GM18498 (cell line): ENCODE results near the gene SREBF1.

Source experiments
- ATAC-seq: cut with Tn5 transposase; IDR thresholded peaks from one replicate; pipeline ENCODE4 v1.9.1; 2021; ENCODE audit warnings: mild to moderate bottlenecking, moderate library complexity; ENCODE audit not compliant: unreplicated experiment

The SREBF1 gene

DNA sequence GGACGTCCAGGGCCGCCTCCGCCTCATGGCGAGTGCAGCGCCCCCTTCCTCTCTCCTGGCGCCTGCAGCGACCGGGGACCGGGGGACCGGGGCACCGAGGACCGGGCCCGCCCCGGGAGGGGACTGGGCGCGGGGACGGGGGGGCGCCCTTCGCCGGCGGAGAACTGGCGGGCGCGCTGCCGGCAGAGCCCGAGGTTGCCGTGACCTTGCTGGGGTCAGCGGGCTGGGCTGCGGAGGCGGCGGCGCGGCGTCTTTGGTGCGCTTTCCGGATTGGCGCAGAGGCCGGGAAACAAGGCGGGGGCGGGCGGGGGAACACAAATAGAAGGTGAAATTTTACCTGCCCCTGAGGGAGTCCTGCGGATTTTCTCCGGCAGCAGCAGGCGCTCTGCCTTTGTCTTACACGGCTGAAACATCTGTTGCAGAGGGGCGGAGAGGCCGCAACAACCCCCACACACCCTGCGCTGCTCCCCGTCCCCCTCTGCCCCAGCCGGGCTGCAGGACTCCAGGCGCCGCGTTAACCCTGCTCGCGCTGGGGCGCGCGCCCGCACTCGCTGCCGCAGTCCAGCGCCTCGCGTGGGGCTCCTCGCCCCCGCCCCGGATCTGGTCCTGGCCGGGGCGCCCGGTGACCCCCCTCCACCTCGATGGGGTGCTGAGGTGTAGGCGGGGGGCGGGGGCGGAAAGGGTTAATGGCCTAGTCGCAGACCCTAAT is 53.5 kb downstream of the SREBF1 start:
- peak; percentile 38 for ATAC-seq

DNA sequence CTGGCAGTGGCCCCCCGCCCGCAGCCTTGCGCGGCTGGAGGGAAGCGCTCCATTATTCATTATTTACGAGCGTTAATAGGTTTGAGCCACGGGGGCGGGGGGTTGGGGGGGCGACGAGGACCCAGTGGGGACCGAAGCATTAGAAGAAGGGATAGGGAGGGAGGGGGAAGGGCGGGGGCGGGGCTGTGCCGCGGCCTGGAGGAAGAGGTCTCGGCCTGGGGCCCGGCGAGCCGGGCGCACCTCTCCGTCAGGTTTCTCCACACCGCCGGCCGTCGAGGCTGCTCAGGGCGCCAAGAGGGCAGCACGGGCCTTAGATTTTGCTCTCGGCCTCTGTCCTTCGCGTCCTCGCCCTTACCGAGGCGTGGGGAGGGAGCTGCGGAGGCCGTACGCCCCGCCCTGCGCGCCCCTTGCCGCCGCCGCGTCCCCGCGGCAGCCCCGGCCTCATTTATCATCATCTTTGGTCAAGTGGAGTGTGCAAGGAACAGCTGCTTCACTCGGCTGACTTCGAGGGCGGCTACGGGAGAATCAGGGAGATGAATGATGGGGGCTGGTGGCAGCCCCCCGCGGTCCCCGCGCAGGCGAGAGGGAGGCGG is 54.2 kb downstream of the SREBF1 start:
- peak; percentile 15 for ATAC-seq

DNA sequence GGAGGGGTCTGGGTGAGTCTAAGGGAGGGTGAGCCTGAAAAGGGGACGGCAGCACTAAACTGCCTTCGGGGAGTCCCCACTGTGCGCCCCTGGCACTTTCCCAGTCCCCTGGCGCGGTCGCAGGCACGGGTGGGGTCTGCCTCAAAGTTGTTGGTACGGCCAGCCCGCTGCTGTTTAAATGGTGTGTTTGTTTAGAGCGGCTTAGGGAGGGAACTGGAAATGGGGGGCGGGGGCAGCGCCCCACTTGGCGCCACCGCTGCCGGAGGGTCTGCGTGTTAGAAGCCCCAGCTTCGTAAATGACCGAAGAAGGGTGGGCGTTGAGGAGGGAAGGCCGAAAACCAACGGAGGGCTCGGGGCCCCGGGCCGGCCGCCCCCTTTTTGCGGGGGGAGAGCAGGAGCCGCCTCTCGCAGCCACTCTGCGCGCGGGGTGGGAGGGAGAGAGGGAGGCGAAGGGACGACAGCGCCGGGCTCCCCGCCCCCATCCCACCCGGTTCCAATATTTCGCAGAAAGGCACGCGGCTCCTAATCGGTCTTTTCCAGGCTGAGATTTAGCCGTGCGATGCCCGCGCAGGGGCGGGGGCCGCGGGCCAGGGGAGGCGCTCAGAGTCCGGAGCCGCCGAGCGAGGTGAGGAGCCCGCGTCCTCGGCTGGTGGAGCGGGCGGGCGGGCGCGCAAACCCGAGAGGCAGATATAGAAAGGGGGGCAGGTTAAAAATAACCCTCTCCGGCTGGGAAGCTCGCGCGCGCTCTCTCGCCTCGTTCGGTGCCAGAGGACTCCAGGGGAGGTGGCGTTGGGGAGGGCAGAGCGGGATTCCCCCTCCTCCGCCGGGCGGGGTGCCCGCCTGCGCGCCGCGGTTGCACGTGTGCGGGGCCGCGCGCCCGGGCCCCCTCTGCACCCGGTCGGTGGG is 54.9 kb downstream of the SREBF1 start:
- no peak for ATAC-seq

DNA sequence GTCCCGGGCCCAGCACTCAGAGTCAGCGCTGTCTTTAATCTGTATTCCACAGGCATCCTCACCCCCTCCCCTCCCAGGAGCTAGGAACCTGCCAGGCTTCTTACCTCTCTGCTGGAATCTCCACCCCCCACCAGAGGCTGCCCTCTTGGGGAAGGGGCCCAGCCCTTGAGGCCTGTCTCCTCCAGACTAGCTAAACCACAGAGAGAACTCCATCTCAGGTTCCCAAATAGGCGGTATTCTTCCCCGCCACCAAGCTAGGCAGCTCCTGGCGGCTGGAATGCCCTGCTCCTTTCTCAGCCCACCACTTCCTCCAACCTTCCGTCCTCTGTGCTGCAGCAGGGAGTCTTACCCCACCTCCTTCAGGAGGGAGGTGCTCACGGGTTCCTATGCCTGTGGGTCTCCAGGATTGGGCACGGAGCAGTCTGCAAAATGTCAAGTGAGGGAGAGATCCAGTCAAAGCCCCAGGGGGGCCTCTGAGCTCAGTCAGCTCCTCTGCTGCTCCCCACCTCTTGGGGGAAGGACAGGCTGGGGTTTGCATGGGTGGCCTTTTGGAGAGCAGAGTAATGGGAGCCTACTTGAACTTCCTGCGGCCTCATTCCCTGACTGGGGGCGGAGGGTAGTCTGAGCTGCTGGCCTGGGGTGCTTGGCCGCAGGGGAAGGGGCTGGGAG is 55.7 kb downstream of the SREBF1 start:
- ATAC-seq: no peak

DNA sequence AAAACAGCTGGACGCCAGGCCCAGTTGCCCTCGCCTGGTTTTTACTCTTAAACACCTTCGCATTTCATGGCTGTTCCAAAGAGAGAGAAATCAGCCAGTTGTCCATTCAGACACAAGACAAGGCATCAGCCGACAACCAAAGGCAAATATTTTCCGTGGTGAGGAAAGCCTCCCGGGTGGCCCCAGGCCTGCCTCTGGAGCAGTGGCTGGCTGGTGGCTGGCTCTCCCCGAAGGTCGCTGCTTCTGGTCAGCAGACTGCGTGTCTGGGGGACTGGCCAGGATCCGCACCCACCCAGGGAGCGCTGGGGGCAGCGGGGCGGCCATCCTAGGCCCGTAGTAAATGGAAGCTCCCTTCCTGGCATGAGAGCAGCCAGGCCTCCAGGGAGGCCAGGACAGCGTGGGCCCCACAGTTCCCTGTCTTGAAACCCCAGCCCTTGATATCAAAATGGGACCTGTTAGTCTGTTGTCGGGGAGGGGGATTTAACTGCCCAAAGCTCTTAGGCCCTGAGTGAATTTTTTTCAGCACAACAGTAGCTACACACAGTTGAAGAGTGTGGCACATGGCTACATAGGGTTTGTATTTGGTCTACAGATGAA is 57.7 kb downstream of the SREBF1 start:
- no peak for ATAC-seq

DNA sequence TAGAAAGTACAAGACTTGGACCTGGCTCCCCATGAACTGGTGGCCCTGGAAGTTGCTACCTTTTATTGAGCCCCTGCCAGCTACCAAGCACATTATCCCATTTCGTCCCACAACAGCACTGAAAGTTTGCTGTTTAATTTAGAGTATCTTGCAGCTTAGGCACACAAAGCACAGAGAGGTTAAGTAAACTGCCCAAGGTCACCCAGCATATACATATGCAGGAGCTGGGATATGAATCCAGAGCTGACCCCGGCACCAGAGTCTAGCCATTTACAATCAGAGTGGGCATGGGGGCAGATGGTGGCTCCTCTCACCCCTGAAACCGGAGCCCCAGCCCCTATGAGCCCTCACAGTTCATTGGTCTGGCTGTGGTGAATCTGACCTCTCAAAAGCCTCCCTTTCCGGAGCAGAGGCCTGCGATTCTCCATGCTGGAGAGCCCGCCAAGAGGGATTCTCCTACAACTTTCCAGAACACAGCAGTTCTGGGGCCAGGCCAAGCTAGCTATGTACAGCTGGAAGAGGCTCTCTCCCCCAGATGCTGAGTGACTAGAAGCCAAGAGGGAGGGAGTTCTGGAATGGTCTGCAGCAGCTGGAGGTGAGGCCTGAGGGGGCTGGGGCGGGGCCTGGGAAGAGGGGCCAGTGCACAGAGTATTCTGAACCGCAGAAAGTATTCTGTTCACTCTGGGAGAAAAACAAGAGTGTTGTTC is 58.3 kb downstream of the SREBF1 start:
- no peak for ATAC-seq

DNA sequence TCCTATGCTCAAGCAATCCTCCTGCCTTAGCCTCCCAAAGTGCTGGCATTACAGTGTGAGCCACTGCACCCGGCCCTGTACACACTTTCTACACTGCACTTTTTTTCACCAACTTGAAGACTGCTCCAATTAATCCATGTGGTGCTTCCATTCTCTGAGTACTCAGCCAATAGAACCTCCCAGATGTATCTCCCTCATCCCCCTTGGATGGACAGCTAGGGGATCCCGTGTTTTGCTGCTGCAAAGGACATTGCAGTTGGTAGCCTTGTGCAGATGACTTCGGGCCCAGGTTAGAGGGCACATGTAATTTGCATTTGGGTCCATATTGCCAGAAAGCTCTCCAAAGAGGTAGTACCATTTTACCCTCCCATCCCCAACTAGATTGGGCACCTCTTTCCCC is 59.9 kb downstream of the SREBF1 start:
- ATAC-seq: no peak

DNA sequence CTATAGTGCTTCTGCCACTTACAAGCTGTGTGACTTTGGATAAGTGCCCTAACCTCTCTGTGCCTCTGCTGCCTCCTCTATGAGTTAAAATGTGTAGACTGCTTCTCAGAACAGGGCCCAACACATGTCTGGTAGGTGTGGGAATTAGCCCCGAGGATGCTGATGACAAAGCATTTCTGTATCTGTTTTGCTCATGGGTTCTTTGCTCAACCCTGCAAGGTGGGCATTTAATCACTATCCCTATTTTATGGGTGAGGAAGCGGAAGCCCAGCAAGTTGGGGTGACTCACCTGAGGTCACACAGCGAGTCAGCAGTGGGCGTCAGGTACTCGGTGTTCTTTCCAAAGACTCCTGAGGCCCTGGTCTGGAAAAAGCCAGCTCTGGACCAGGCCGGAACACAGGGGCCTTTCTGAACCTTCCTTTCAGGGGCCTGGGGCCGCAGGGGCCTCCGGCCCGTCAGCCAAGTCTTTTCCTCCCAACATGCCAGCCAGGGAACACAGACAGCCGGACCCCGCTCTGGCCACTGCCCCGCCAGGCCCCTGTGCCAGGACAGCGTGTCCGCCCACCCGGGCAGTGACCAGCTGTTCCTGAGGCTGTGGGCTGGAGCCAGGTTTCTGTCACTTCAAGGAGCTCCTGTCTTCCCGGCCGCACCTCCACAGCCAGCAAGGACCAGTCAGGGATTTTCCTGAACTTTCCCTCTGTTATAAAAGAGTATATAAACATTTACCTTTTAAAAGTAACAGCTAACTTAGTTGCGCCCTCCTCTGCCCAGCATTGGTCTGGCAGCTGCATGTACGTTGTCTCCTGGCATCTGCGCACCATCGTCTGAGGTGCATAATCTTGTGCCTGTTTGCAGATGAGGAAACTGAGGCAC is 62.5 kb downstream of the SREBF1 start:
- no peak for ATAC-seq

DNA sequence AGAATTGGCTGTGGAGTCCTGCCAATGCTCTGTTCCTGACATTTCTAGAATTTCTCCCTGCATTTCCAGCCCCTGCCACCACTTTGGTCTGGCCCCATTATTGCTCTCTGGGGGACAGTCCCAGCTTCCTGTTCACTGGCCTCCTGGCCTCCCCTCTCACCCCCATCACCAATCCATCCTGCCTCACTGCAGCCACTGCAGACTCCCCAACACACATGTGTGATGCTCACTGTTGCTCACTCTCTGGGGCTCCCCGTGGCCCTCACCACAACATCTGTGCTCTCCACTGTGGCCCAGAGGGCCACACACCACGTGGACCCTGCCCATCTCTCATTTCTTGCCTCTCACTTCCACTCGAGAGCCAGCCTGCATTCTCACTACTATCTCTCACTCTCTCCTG is 64.6 kb downstream of the SREBF1 start:
- ATAC-seq: no peak

DNA sequence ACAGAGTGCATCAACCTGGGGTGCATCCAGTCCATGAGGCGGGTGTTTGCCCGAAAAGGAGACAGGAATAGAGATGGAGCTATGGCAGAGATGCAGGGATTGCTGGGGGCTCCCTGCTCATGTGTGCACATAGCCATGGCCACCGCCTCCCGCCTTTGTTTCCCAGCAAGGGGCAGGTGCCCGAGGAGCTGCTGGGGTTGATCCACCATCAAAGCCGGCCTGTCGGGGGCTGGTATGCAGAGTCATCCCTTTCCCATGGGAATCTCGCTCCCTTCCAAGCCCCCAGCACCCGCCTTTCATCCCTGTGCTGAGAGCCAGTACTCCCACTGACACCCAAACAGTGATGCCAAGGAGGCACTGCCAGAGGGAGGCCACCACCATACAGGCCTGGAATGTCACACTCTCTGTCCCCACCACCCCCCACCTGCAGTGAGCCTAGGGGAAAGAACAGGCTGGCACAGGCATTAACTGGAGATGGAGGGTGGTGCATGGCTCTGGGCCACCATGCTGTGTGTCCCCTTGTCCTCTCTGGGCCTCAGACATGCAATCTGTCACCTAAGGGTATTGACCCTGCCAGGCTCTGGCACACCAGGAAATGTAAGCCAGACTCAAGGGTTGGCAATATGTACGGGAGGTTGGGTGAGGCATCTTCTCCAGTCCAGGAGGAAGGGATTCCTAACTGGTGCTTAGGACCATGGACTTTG is 65.1 kb downstream of the SREBF1 start:
- no peak for ATAC-seq

DNA sequence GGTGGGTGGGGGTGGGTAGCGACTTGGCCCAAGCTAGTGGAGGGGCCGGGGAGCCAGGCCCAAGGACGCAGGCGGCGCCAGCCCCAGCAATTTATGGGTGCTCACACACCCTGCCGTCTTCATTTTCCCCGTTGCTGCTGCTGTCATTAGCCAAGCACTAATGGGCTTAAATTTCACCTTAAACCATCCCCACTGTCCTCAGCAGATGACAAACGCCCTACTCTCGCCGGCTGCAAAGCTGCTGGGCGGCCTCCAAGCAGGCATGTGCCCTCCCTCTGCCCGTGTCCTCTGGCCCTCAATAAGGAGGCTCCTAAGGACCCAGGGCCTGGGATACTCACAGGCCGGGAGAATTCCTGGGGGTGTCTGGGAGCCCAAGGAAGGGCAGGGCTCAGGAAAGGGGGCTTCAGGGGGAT is 66.1 kb downstream of the SREBF1 start:
- ATAC-seq: no peak

DNA sequence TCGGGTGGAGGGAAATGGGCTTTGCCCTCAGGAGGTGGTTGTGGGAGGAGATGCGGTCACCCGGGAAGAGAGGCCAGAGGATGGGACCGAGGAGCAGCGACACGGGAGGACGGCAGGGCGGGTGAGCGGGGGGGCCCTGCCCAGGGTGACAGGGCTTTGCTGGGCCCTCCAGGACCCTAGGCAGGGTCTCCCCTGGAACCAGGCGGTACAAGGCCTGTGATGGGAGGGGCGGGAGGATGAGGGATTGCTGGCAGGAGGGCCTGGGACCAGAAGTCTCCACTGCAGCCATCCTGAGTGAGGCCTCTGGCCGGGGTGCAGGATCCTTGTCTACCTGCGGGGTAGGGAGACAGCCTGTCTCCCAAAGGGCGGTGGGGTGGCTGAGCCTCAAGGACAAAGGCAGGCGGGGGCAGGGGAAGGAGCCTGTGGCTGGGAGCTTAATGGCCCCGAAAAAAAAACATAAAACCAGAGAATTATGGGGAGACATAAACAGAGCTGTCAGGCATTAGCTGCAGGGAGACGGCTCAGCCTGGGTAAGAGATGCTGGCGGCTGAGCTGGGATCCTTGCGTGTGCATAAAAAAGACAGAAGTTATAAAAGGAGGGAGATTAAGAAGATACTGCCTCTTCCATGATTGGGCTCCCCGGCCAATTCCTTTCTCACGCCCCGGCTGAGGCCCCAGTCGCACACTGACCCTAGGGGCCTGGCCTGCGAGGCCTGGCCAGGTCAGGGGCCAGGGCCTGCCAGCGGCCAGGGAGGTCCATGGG is 66.7 kb downstream of the SREBF1 start:
- ATAC-seq: no peak

DNA sequence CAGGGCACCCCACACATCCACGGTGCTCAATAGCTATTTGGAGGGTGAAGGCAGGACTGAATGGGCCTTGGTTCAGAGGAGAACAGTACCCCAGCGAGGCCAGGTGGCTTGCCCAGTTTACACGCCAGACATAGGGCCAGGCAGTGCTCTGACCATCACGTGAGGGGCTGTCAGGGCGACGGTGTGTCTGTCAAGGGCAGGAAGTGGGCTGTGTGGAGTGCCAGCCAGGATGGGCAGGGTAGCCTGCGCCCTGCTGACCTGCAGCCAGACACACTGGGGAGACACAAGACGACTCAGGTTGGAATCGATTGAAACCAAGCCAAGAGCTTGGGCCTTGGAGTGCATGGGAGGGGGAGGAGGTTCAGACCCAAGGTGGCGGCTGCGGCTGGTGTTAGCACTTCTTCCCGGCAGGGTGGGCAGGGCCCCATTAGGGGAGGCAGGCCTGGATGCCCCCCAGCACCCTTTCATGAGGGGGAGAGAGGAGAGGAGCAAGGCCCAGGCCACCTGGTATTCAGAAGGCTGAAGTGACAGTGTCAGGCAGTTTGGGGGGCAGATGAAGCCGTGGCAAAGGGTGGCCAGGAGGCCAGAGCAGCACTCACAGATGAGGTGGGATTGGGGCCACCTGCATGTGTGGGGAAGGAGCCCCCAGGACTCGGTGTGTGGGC is 68.2 kb downstream of the SREBF1 start:
- no peak for ATAC-seq

DNA sequence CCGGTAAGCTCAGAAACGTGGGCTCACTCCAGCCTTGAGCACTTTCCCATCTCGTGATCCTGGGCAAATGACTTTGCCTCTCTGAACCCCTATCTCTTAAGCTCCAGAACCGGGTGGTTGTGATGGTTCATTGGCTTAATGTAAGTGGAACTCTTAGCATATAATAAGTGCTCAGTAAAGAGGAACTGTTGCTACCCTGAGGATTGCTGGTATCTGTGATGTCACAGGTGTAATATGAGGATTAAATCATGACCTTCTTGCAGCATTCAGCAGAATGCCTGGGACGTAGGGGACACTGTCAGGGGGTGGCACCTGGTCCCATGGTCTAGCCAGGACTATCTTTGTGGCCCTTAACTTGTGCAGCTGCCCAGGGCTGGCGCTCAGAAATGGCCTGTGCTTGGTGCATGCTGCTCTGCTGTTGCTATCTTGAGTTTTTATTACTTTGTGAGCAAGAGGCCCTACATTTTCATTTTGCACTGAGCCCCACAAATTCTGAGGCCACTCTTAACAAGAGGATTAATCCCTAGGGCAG is 68.8 kb downstream of the SREBF1 start:
- ATAC-seq: no peak

DNA sequence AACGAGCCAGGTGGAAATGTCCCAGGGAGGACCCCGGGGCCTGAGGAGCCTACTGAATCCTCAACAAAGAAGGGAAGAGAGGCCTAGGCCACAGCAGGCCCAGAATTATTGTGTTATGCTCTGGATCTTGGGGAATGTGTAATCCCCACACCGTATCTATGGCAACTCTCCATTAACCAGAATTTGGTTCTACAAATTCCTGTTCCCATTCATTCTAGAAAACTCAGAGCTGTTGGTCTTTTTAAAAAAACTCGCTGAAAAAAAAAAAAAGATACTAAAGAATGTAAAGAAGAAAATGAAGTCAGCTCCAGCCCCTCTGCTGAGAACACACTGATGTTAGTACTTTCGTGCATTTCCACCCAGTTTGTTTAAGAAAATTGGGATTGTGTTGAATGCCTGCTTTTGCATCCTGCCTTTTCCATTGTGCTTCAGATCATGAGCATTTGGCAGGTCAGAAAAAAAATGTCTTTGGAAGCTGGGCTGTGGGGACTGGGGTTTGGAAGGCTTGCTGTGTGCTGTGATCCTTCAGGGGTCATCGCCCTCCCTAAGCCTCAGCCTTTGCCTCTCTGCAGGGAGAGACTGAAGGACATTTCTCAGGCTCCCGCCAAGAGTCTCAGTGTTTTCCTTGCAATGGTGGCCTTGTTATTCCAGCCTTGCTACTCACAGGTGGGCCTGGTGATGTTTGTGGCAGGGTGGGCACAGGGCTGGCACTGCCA is 69.5 kb downstream of the SREBF1 start:
- no peak for ATAC-seq

DNA sequence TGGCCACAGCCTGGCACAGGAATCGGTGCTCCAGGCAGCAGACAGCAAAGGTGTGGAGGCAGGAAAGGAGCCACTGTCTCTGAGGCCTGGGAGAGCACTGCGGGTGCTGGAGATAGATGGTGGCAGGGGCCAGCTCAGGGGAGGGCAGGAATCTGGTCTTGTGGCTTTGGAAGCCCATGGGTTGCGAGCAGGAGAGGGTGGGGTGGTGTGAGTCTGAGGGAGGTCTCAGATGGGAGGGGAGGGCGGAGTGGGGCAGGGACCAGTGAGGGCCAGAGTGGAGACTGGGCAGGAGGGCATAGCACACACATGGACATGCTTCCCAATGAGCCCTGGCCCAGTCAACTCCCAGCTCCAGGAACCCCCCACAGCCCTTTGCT is 70.1 kb downstream of the SREBF1 start:
- no peak for ATAC-seq
